Heart left ventricle (tissue), 16 donors: ENCODE measurements around the gene CYP3A4. TPM values are rescaled to one million over a fixed set of nuclear protein-coding genes. Genes with fewer than 3 reads are reported as not detected.

Experiments used
- ATAC-seq, 4 donors: fragments of 200-7000 bp; cut with Tn5 transposase; one replicate each; pipeline ENCODE4 v1.9.1; 2020 to 2022; ENCODE audit warnings: moderate library complexity in 4 of 4, mild to moderate bottlenecking in 3 of 4, moderate number of reproducible peaks in 1 of 4
- DNase-seq, 5 donors: peaks; one replicate each; pipeline ENCODE4 v3.0.0-alpha.2; 2020
- H3K27ac ChIP-seq, 12 donors: fragments of 200-600 bp; sonication (generic) in 4 of 12; one replicate each; pipeline versions ENCODE4 v1.5.0 to v1.8.0; 2016 to 2022; ENCODE audit warnings: mild to moderate bottlenecking in 2 of 12
- H3K27me3 ChIP-seq, 9 donors: fragments of 200-600 bp; sonication (generic) in 2 of 9; one replicate each; pipeline versions ENCODE4 v1.5.1 to v1.8.0; 2016 to 2022; ENCODE audit warnings: mild to moderate bottlenecking in 3 of 9
- H3K36me3 ChIP-seq, 9 donors: fragments of 200-600 bp; sonication (generic) in 2 of 9; one replicate each; pipeline versions ENCODE4 v1.5.0 to v1.8.0; 2018 to 2022; ENCODE audit warnings: mild to moderate bottlenecking in 2 of 9
- H3K4me1 ChIP-seq, 12 donors: fragments of 200-600 bp; sonication (generic) in 4 of 12; one replicate each; pipeline versions ENCODE4 v1.5.0 to v1.8.0; 2016 to 2022; ENCODE audit warnings: mild to moderate bottlenecking in 3 of 12
- H3K4me3 ChIP-seq, 12 donors: fragments of 200-600 bp; sonication (generic) in 4 of 12; one replicate each; pipeline versions ENCODE4 v1.5.0 to v1.8.0; 2017 to 2022; ENCODE audit warnings: mild to moderate bottlenecking in 9 of 12, moderate library complexity in 4 of 12
- H3K9me3 ChIP-seq, 12 donors: fragments of 200-600 bp; sonication (generic) in 4 of 12; one replicate each; pipeline versions ENCODE4 v1.5.0 to v1.8.0; 2016 to 2022; ENCODE audit warnings: mild to moderate bottlenecking in 1 of 12
- CTCF ChIP-seq, 12 donors: fragments of 200-600 bp; sonication (generic) in 4 of 12; IDR thresholded peaks; one replicate each; pipeline versions ENCODE4 v1.5.0 to v1.8.0; 2018 to 2022; ENCODE audit warnings: antibody characterized with exemption in 12 of 12, mild to moderate bottlenecking in 5 of 12
- POLR2A ChIP-seq, 2 donors: fragments of 450-650 bp; IDR thresholded peaks; one replicate each; pipeline ENCODE4 v1.6.1; 2017; ENCODE audit warnings: antibody characterized with exemption in 2 of 2, mild to moderate bottlenecking in 2 of 2, moderate library complexity in 2 of 2
- WGBS, 4 donors: extraction: QIAGEN DNeasy Blood & Tissue Kit in 2 of 4; methylation state at CpG; one replicate each; pipeline versions ENCODE4 v1.1.5 to v1.1.7; 2013 to 2018; 5-methylcytosine and 5-hydroxymethylcytosine counted together
- intact Hi-C, 10 donors: fragments of 100-400 bp; cut with DNase I; formaldehyde crosslinking; loops; one replicate each; pipeline versions ENCODE4 v1.11.1 to v1.14.2; 2022
- polyA plus RNA-seq, 2 donors: library from polyadenylated mRNA; stranded (reverse); fragments of 200-250 nt; gene quantifications; one replicate each; pipeline ENCODE4 v1.2.3, GENCODE V29; 2013
- total RNA-seq, 9 donors: library from RNA; depleted of rRNA in 2 of 9; stranded (reverse); fragments of >200 nt in 2 of 9; fragmentation: NEBNext Ultra II Directional in 3 of 9; extraction: Animal tissue kit (Norgen Biotek cat#: 25700) in 3 of 9; gene quantifications; one replicate each; pipeline versions ENCODE4 v1.1.0 to v1.2.4, GENCODE V29; 2016 to 2023
- donor health status: ischemic (EF 13 %, LVEDD 7.1; RV severe dilation, severe dysfunction).
- donor health status: healthy with polysubstance abuse.
- donor health status: DM: no; HTN: yes; CAD: no.
- donor health status: DM: no; HTN: no; CAD: no.
- donor health status: ischemic (EF 25% LVEDD 6.9; RV normal size, moderate dysfunction).
- donor health status: ischemic (EF 25% LVEDD 5.7; RV mildly dilated, moderate dysfunction).
- donor health status: healthy.
- donor health status: DM: yes; HTN: yes; CAD: no.
- donor health status: ischemic (EF 35%, LVEDD 5.7; RV mildly dilated, moderate dysfunction).
- donor health status: nonischemic (EF 11% LVEDD 7.7; RV severe dilation, severe dysfunction).
- donor health status: DM: yes; HTN: yes; CAD: no.
- donor health status: PGD.
- donor health status: ischemic (EF 29% LVEDD 5.4; RV normal size, mild dysfunction).
- donor health status: nonischemic (EF 23%, LVEDD 6.1; RV moderate dilation, normal function).

CYP3A4 gene
- total and polyA plus RNA-seq, 11 donors = 0.03 to 0.56 TPM; not detected in 9

- no peaks in the 10 kb centered on the region for H3K27me3 ChIP-seq
- peaks cover 0 to 19% (median 0%) of the 10 kb centered on the region in 12 donors for H3K9me3 ChIP-seq
- ATAC-seq (peak in 1 of 4 donors; percentile 71), DNase-seq (no peak)
- H3K27ac ChIP-seq = no peak overlapping the region
- TF ChIP-seq CTCF (IDR thresholded peaks at IDR 0.05) = no peak
- TF ChIP-seq POLR2A (IDR thresholded peaks at IDR 0.05) = no peak
- H3K36me3 ChIP-seq = no peaks in the 10 kb centered on the region
- intact Hi-C loops = no loop called here
- WGBS, 4 donors = 62 to 74% (median 70%) methylated on average over 12 of the region's 12 CpGs
- H3K4me3 ChIP-seq = no peak overlapping the region
- no peaks in the 10 kb centered on the region for H3K4me1 ChIP-seq
Measured at GRCh38 chr7:99794585-99795502, 10.9 kb upstream of the CYP3A4 start.

GRCh38 chr7:99793443-99793842 is 9.5 kb upstream of the CYP3A4 start:
- TF ChIP-seq CTCF (IDR thresholded peaks at IDR 0.05) (no peak), POLR2A (IDR thresholded peaks at IDR 0.05) (no peak)
- Histone ChIP-seq H3K4me1 (no peaks in the 10 kb centered on the region), H3K9me3 (peaks cover 0 to 7% (median 0%) of the 10 kb centered on the region in 12 donors), H3K36me3 (no peaks in the 10 kb centered on the region), H3K27me3 (no peaks in the 10 kb centered on the region), H3K27ac (no peak overlapping the region), H3K4me3 (no peak overlapping the region)
- ATAC-seq (no peak), DNase-seq (no peak)
- WGBS, 4 donors = 93 to 97% (median 94%) methylated on average over 5 of the region's 5 CpGs
- intact Hi-C loops = no loop called here

GRCh38 chr7:99792967-99793366 is 9.0 kb upstream of the CYP3A4 start:
- ATAC-seq = no peak
- Histone ChIP-seq H3K27ac (no peak overlapping the region), H3K36me3 (no peaks in the 10 kb centered on the region), H3K4me1 (no peaks in the 10 kb centered on the region), H3K9me3 (peaks cover 0 to 4% (median 0%) of the 10 kb centered on the region in 12 donors), H3K27me3 (no peaks in the 10 kb centered on the region), H3K4me3 (no peak overlapping the region)
- intact Hi-C loops = no loop called here
- TF ChIP-seq POLR2A (IDR thresholded peaks at IDR 0.05) (no peak), CTCF (IDR thresholded peaks at IDR 0.05) (no peak)
- no peak for DNase-seq
- WGBS, 4 donors = 67 to 83% (median 72%) methylated on average over 4 of the region's 4 CpGs

- no peak overlapping the region for H3K27ac ChIP-seq
- TF ChIP-seq CTCF (IDR thresholded peaks at IDR 0.05) = no peak
- TF ChIP-seq POLR2A (IDR thresholded peaks at IDR 0.05) = no peak
- DNase-seq (no peak), ATAC-seq (peak in 1 of 4 donors; percentile 41)
- 44 to 56% (median 51%) methylated on average over 5 of the region's 5 CpGs for WGBS, 4 donors
- intact Hi-C loops = no loop called here
- no peaks in the 10 kb centered on the region for H3K36me3 ChIP-seq
- peaks cover 0 to 4% (median 0%) of the 10 kb centered on the region in 12 donors for H3K9me3 ChIP-seq
- no peak overlapping the region for H3K4me3 ChIP-seq
- no peaks in the 10 kb centered on the region for H3K27me3 ChIP-seq
- no peaks in the 10 kb centered on the region for H3K4me1 ChIP-seq
Measured at GRCh38 chr7:99791667-99792369, 7.8 kb upstream of the CYP3A4 start.
